AG09309 (cell line): ENCODE measurements around the gene SOX5.

ENCODE experiments used
- DNase-seq: peaks from one replicate; pipeline ENCODE4 v3.0.0-alpha.2; 2010; ENCODE audit warnings: low read depth
- H3K4me3 ChIP-seq: 2 replicates; pipeline ENCODE4 v1.5.1; 2011; ENCODE audit warnings: mild to moderate bottlenecking, low read depth, low read length, moderate library complexity; ENCODE audit not compliant: control insufficient read depth
- TF ChIP-seq, protein P1 (sequence below): IDR thresholded peaks from 2 replicates; pipeline ENCODE4 v1.5.1; 2011; ENCODE audit warnings: mild to moderate bottlenecking, low read depth, low read length, inconsistent platforms; ENCODE audit not compliant: insufficient read depth, control insufficient read depth; ENCODE audit errors: missing control alignments

SOX5 gene

DNA sequence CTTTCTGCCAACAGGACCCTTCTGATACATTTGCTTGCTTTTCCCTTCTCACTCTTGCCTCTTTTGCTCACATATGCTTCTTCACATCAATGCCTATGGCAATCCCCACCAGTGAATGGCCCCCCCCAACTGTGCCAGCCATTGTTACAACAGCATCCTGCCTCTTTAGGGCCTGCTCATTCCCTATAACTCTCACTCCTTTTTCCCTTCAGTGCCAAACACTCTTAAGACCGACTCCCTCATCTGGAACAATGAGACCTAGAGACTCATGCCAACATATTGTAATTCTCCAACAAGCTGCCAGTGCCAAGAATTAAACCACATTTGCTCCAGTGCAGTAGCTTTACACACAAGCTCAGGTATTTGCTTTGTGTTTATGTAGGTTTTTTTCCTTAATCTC, 189.0 kb downstream of the SOX5 start:
- H3K4me3 ChIP-seq: no peak overlapping the region
- DNase-seq: no peak
- TF ChIP-seq, protein P1, sequence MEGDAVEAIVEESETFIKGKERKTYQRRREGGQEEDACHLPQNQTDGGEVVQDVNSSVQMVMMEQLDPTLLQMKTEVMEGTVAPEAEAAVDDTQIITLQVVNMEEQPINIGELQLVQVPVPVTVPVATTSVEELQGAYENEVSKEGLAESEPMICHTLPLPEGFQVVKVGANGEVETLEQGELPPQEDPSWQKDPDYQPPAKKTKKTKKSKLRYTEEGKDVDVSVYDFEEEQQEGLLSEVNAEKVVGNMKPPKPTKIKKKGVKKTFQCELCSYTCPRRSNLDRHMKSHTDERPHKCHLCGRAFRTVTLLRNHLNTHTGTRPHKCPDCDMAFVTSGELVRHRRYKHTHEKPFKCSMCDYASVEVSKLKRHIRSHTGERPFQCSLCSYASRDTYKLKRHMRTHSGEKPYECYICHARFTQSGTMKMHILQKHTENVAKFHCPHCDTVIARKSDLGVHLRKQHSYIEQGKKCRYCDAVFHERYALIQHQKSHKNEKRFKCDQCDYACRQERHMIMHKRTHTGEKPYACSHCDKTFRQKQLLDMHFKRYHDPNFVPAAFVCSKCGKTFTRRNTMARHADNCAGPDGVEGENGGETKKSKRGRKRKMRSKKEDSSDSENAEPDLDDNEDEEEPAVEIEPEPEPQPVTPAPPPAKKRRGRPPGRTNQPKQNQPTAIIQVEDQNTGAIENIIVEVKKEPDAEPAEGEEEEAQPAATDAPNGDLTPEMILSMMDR: no peak

DNA sequence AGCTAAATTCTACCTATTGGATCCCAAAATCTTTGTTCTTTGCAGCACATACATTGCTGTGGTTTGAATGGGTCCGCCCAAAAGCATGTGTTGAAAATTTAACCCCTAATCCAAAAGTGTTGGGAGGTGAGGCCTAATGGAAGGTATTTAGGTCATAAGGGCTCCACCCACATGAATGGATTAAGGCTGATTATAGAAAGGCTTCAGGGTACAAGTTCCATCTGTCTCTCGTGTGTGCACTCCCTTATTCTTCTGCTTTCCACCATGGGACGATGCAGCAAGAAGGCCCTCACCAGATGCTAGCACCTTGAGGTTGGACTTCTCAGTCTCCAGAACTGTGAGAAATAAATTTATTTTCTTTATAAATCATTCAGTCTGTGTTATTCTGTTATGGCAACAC, 190.9 kb downstream of the SOX5 start:
- TF ChIP-seq, protein P1: no peak
- DNase-seq: no peak
- H3K4me3 ChIP-seq: no peak overlapping the region

DNA sequence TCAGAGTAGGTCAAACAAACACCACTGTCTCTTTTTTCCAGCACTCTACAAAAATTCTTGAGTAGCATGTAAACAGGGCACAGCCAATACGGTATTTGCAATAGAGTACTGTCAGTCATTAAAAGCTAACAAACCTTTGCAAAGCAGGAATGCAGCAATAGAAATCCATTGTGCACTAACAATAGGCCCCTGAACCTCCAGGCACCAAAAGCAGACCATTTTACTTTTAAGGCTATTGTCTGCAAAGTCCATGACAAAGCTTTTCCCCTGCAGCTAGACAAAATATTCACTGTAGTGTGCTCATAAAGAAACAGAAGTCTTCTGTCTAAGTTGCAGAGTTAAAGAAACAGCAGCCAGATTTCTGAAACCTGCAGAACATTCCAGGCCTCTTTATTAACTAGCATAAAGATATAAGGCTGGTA, 191.9 kb downstream of the SOX5 start:
- H3K4me3 ChIP-seq: no peak overlapping the region
- DNase-seq: no peak
- TF ChIP-seq, protein P1: no peak

DNA sequence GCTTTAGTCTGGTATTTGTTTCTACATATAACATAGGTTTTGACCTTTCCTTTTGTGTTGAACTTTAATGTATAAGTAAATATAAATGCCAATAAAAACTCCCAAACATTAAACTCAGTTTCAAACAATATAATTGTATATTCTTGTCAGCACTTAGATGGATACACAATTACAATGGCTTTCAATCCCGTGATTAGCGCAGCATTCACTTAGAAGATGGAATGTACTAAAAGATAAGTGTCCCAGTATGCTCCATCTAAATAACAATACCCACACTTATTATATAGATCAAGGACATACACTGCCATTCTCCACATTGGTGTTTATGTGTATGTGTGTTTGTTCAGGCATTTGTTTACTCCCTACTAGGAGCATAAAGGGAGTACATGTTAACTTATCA, 193.1 kb downstream of the SOX5 start:
- DNase-seq: no peak
- no peak overlapping the region for H3K4me3 ChIP-seq
- TF ChIP-seq, protein P1: no peak

DNA sequence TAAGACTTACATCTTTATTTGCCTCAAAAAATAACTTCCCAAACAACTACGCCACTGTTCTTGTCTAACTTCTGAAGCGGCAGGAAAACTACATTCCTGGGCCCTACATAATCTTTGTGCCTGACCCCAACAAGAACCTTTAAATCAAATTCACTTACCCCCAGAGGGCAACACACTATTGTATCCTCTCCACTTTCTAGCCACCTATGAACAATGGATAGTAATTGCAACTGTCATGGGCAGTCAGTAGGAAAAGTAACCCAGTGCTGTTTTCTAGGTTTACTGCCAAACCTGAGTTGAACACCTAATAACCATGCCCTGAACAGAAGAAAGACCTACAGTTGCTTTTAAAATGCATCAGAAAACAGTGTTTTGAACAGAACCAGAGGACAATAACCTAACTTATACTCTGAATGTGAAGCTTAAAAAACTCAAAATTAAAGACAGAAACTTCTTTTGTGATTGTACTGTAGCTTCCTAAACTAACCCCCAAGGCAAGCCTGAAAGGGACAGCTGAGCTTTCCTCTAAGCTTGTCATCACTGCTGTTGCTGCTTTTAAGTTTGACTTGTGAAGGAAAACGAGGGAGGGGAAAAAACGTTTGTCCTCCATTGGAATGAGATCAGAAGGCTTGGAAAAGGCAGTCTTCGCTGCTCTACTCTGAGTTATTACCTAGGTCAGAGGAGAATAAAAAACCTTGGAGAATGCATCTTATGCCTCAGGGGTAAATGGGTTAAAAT, 195.7 kb downstream of the SOX5 start:
- no peak overlapping the region for H3K4me3 ChIP-seq
- TF ChIP-seq, protein P1: no peak
- DNase-seq: no peak

DNA sequence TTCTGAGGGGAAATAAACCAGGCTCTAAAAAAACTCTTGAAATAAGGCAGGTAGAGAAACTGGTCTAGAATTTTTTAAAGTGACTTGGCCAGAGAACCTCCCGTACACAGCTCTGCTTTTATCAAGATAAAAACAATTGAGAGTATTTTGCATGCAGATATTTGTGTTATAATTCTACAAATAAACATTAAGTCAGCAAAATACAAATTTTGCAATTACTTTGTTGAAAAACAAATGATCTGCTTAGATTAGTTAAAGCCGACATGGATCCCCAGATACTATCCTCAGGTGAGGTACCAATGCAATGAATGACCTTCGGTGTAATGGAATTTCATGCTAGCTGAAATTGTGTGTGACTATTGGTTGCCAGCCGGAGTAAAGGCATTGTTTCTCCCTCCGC, 197.2 kb downstream of the SOX5 start:
- TF ChIP-seq, protein P1: no peak
- H3K4me3 ChIP-seq: no peak overlapping the region
- no peak for DNase-seq
